Sigmoid colon (tissue), 4 donors: Measurements from ENCODE around the gene TMEM108.

Source experiments
- CTCF ChIP-seq, 4 experiments: fragments of 450-650 bp in 3 of 4; fragments of 200-600 bp in 1 of 4; IDR thresholded peaks; one replicate each; pipeline ENCODE4 v1.5.1; 2016 to 2019; ENCODE audit warnings: antibody characterized with exemption in 4 of 4, mild to moderate bottlenecking in 3 of 4, moderate library complexity in 2 of 4
- POLR2A ChIP-seq, 2 donors: fragments of 450-650 bp; IDR thresholded peaks; one replicate each; pipeline ENCODE4 v1.6.1; 2016; ENCODE audit warnings: antibody characterized with exemption in 2 of 2, mild to moderate bottlenecking in 2 of 2, moderate library complexity in 2 of 2
- POLR2AphosphoS5 ChIP-seq, 4 donors: sonication (generic); formaldehyde crosslinking; IDR thresholded peaks; one replicate each; pipeline ENCODE4 v1.6.1; 2017; ENCODE audit warnings: antibody characterized with exemption in 4 of 4

GRCh38 chr3:133413161-133414020 is 375.2 kb downstream of the TMEM108 start:
- TF ChIP-seq POLR2A (IDR thresholded peaks at IDR 0.05) (no peak), CTCF (IDR thresholded peaks at IDR 0.05) (no peak), POLR2AphosphoS5 (IDR thresholded peaks at IDR 0.05) (no peak)
